ENCODE measurements around the gene PTTG2.

PTTG2 gene

GRCh38 chr4:37989398-37990260 lies 29.4 kb downstream of the PTTG2 start:
- DNase-seq, result no peak

DNA sequence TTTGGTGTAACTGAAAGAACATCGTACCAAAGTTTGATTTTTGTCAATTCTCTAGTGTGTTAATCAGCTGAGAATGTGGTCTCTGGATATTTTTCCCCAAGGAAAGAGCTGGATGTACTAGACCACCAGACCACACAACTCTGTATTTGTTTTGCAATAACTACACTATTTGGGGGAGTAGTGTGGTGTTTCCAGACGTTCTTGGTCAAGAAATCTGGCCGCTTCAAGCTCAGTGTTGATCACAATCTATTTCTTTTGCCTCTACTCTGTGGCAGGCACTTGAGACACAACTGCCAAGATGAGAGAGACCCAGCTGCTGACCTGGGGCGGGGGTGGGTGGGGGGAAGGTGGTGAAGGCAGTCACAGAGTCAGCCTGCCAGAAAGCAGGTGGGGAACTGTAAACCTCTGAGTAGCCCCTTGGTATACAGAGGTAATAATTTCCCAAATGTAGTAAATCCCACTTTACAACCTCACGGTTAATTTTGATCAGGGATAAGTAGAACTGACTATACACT lies 30.6 kb downstream of the PTTG2 start:
- DNase-seq, result no peak

GRCh38 chr4:37991623-37992410 lies 31.6 kb downstream of the PTTG2 start:
- DNase-seq, result no peak

GRCh38 chr4:37993806-37994205 lies 33.6 kb downstream of the PTTG2 start:
- DNase-seq, result no peak

DNA sequence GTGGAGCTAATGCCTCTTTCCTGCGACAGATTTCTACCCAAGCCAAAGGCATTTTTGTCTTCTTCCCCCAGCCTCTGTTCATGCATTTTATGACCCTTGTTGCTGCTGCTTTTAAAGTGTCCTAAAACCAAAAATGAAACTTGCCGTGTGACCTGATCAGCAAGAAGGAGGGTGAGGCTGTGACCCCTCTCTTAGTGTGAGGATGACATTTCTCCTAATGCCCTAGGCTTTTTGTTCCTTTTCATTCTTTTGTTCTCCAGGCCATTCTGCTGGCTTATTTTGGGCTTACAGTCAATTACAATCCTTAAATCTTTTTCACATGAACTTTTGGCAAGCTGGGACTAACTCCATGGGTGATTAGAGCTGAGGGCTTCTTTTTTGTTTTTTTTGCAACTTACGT lies 34.4 kb downstream of the PTTG2 start:
- DNase-seq, result no peak

- no peak for DNase-seq
Measured at GRCh38 chr4:37995299-37995821, 35.2 kb downstream of the PTTG2 start.

DNA sequence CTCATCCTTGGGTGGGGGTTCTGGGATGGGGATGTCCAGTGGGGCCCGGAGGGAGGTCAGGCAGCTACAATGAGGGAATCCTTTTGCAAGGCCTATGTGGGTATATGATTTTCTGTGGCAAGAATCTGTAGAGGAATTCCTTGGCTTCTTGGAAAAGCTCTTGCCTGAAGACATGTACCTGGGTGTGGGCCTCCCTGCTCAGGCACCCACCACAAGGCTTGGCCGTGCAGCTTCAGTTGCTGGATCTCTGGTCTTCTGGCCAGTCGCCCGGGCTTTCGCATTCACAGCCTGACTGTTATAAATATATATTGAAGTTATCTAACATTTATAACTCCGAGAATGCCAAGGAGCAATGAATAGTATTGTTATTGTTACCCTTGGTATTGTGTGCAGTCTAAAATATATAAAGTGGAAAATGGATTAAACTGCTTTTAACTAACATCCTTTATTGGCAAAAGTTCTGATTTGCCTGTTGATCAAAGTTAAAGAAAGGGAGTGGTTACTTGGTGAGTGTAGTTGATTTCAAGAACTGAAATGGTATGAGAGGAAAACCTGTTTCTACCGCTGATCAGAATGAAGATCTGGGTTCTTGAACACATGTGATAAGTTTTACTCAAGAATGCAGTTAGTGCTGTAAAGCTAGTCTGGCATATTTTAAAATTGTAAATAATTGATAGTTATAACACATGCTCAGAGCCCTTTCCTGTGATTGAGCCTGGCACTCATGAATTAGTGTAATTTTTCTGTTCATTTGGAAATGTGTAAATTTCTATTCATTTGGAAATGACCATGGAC lies 36.0 kb downstream of the PTTG2 start:
- no peak for DNase-seq

GRCh38 chr4:37998226-37998625 lies 38.0 kb downstream of the PTTG2 start:
- DNase-seq, result no peak

DNA sequence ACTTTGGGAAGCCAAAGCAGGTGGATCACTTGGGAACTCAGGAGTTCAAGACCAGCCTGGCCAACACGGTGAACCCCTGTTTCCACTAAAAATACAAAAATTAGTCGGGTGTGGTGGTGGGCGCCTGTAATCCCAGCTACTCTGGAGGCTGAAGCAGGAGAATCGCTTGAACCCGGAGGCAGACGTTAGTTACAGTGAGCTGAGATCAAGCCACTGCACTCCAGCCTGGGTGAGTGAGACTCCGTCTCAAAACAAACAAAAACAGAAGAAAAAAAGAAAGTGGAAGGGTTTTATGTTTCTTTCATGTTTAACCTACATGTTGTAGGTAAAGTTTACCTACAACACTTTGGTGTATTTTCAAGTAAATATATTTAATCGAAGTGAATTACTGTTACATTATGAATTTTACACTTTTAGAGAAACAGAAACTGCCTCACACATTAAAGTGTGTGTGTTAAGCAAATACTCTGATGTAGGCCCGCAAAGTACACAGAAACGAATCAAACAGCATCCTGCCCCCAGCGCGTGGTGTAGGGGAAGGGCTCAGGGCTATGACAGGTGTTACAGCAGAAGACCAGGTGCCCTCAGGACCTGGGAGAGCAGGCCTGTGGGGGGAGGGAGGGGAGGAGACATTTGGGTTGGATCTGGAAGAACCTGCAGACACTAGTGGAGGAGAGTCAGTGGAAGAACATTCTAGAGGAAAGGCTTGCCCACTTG lies 39.0 kb downstream of the PTTG2 start:
- DNase-seq, result no peak

GRCh38 chr4:37999965-38000364 lies 39.8 kb downstream of the PTTG2 start:
- DNase-seq, result no peak

DNA sequence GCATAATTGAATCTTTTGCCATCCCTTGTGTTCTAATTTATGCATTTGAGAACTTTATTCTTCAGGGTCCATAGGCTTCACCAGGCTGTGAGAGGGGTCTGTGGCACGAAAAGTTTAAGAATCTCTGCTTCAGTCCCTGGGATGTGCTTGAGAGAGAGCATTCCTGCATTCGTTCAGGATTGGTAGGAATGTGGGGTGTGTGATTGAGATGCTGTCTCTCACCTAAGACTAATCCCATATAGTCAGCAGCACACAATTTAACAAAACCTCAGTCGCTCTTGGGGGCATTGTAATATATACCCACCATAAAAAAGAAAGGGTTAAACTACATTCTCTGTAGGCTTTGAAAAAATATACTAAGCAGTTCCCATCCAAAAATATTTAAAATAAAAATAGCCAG lies 41.7 kb downstream of the PTTG2 start:
- no peak for DNase-seq

- no peak for DNase-seq
Measured at GRCh38 chr4:38002451-38003071, 42.4 kb downstream of the PTTG2 start.

- DNase-seq, result no peak
Measured at GRCh38 chr4:38003102-38003501, 42.9 kb downstream of the PTTG2 start.

- DNase-seq, result no peak
Measured at GRCh38 chr4:38003628-38004027, 43.4 kb downstream of the PTTG2 start.

- DNase-seq, result no peak
Measured at GRCh38 chr4:38004062-38004461, 43.9 kb downstream of the PTTG2 start.

DNA sequence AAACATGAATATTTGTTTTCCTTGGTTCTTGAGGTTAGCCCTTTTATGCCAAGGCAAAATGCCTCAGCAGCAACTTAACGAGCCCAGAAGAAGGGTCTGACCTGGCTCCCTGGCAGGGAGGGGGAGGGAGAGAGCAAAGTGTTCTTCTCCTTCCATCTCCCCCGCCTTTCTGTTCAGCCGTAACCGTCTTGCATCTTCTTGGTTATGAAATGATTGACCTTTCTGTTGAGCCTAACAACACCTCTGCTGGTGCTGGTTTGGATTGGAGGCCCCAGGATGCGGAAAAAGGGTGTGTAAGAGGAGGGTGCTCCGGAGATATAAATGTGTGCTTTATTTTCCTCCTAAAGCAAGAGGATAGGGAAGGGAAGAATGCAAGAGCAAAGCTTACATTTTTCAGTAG lies 44.7 kb downstream of the PTTG2 start:
- no peak for DNase-seq

GRCh38 chr4:38005637-38006036 lies 45.4 kb downstream of the PTTG2 start:
- DNase-seq, result no peak

GRCh38 chr4:38007645-38008044 lies 47.4 kb downstream of the PTTG2 start:
- DNase-seq, result no peak

GRCh38 chr4:38008571-38009021 lies 48.4 kb downstream of the PTTG2 start:
- DNase-seq, result no peak

- DNase-seq, result no peak
Measured at GRCh38 chr4:38009421-38009820, 49.2 kb downstream of the PTTG2 start.

GRCh38 chr4:38009949-38010348 lies 49.8 kb downstream of the PTTG2 start:
- no peak for DNase-seq

All from NCI-H2171 (cell line).